Measurements from ENCODE around the gene RAB4A.

The RAB4A gene

DNA sequence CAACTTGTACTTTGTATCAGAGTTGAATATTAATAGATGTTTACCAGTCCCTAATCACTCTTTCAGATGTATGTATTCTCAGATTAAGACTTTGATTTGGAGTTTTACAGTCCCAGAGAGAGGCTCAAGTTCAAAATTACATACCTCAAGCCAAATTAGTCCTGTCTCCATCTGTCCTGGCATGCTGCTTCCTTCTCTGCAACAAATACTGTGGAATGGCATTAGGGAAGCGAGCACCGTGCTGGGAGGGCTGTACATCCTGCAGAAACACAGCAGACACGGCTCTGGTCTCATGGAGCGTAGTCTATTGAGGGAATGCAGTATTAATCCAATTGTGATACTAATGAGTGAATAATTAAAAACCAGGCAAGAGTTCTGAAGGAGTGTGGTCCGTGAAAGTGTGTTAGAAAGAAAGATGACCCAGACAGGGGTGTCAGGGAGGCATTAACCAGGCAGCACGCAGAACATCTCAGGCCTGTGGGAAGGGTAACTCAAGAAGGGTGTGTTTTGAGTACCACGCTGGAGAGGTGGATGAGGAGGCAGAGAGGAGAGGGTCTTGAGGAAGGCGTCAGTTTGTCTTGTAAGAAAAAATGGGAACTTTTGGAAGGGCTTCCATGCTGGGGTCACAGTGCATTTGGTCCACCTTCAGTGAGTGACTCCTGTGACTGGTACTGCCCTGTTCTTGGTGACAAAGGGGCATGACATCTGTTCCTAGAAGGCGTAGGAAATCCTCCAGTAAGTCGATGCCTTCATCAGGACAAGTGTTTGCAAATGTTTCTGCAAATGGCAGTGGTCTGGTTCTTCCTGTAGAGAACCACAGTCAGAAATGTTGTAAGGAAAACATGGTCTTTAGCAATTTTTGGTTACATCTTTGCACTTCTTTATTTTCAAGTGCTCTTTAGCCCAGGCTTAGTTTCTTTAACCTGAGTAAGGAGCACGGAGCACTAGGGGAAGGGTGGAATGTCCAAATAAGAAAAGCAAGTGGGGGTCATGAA lies 1.6 kb downstream of the RAB4A start:
- Mint-ChIP-seq H3K4me1 (ENCODE audit: low read depth) (peaks cover 42% of the 10 kb centered on the region), H3K9me3 (ENCODE audit: low read depth) (no peaks in the 10 kb centered on the region), H3K36me3 (peaks cover 2% of the 10 kb centered on the region), H3K27me3 (no peaks in the 10 kb centered on the region), H3K27ac (peak overlapping the region; percentile 93), H3K4me3 (peak overlapping the region; percentile 97)

GRCh38 chr1:229273507-229274232 lies 2.8 kb downstream of the RAB4A start:
- Mint-ChIP-seq H3K9me3 (ENCODE audit: low read depth) (no peaks in the 10 kb centered on the region), H3K4me3 (no peak overlapping the region), H3K36me3 (peaks cover 2% of the 10 kb centered on the region), H3K27ac (no peak overlapping the region), H3K4me1 (ENCODE audit: low read depth) (peaks cover 42% of the 10 kb centered on the region), H3K27me3 (no peaks in the 10 kb centered on the region)

DNA sequence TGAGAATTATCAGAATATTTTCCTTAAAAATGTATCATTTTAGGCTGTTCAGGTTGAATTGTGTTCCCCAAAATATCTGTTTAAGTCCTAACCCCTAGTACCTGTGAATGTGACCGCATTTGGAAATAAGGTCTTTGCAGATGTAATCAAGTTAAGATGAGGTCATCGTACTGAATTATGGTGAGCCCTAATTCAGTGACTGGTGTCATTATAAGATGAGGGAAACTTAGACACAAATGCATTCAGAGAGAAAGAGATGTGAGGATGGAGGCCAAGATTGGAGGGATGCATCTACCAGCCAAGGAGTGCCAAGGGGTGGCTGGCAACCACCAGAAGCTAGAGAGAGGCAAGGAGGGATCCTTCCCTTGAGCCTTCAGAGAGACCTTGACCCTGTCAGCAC lies 4.1 kb downstream of the RAB4A start:
- peaks cover 50% of the 10 kb centered on the region for H3K4me1 Mint-ChIP-seq (ENCODE audit: low read depth)
- peaks cover 2% of the 10 kb centered on the region for H3K36me3 Mint-ChIP-seq
- no peaks in the 10 kb centered on the region for H3K27me3 Mint-ChIP-seq
- no peak overlapping the region for H3K27ac Mint-ChIP-seq
- H3K4me3 Mint-ChIP-seq, result no peak overlapping the region
- no peaks in the 10 kb centered on the region for H3K9me3 Mint-ChIP-seq (ENCODE audit: low read depth)

DNA sequence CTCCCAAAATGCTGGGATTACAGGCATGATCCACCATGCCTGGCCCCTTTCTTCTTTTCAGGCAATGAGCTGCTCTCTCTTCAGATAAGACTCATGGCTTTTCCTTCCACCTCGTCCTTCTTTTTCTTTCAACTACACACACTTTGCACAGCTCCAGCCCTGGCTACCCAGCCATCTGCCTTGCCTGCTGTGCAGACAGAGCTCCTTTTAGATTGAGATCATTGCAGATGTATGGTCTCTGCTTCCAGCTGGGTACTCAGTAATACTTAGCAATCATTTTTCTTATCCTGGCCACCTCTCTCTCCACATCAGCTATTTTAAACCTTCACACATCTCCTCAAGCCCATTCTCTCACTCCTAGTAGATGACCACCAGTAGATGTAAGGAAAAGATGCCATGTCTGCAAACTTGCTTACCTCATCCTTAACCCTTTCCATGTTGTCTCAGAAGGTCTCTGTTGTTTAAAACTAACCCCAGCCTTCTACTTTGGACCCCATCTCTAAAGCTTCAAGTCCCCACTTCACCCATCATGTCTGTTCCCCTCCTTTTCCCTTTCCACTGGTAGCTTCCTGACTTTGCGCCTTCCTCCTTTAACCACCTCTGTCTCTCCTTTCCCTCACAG lies 7.3 kb downstream of the RAB4A start:
- Mint-ChIP-seq H3K27me3 (no peaks in the 10 kb centered on the region), H3K4me1 (ENCODE audit: low read depth) (peaks cover 60% of the 10 kb centered on the region), H3K36me3 (peaks cover 9% of the 10 kb centered on the region), H3K27ac (no peak overlapping the region), H3K9me3 (ENCODE audit: low read depth) (no peaks in the 10 kb centered on the region), H3K4me3 (no peak overlapping the region)

- H3K36me3 Mint-ChIP-seq, result peaks cover 9% of the 10 kb centered on the region
- H3K9me3 Mint-ChIP-seq (ENCODE audit: low read depth), result no peaks in the 10 kb centered on the region
- peaks cover 54% of the 10 kb centered on the region for H3K4me1 Mint-ChIP-seq (ENCODE audit: low read depth)
- no peak overlapping the region for H3K27ac Mint-ChIP-seq
- H3K27me3 Mint-ChIP-seq, result no peaks in the 10 kb centered on the region
- no peak overlapping the region for H3K4me3 Mint-ChIP-seq
Measured at GRCh38 chr1:229279242-229279641, 8.3 kb downstream of the RAB4A start.

DNA sequence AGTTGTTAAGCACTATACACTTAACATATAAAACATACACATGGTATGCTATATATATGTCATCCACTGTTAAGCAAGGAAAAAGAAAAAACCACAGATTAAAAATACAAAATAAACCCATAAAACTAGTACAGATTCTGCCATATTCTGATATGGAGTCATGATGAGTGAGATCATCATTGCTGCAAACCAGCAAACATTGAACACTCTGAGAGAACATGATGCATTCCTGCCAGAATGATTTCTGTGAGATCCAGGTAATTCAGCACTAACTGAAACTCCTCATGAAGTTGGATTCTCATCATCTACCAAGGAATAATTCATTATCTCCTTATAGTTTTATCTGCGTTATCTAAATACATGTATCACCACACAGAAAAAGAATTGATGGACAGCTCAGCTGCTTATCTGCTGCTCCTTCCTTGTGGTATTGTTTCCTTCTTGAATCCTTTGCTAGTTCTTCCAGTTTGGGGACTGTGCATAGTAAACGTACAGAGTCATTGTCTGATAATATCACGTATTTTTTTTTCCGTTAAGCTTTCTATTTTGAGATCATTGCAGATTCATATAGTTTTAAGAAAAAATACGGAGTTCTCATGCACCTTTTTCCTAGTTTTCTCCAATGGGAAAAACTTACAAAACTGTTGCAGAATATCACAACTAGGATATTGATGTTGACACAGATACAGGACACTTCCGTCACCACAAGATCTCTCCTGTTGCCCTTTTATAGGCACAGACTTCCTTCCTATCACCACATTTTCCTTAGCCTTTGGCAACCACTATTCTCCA lies 9.3 kb downstream of the RAB4A start:
- Mint-ChIP-seq H3K4me3 (no peak overlapping the region), H3K27me3 (no peaks in the 10 kb centered on the region), H3K4me1 (ENCODE audit: low read depth) (peaks cover 51% of the 10 kb centered on the region), H3K9me3 (ENCODE audit: low read depth) (no peaks in the 10 kb centered on the region), H3K27ac (no peak overlapping the region), H3K36me3 (peaks cover 10% of the 10 kb centered on the region)

DNA sequence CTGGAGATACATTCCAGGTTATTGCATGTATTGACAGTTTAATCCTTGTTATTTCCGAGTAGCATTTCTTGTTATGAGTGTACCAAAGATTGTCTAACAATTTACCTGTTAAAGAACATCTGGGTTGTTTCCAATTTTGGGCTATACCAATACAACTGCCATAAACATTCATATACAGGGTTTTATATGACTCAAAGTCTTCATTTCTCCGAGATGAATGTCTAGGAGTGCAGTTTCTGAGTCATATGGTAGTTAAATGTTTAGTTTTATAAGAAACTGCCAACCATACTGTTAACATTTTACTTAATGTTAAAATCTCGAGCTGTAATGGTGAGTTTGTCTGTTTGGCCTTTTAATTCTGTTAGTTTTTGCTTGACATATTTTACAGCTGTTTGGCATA lies 10.0 kb downstream of the RAB4A start:
- Mint-ChIP-seq H3K27ac (no peak overlapping the region), H3K27me3 (no peaks in the 10 kb centered on the region), H3K36me3 (peaks cover 10% of the 10 kb centered on the region), H3K9me3 (ENCODE audit: low read depth) (no peaks in the 10 kb centered on the region), H3K4me1 (ENCODE audit: low read depth) (peaks cover 53% of the 10 kb centered on the region), H3K4me3 (no peak overlapping the region)

DNA sequence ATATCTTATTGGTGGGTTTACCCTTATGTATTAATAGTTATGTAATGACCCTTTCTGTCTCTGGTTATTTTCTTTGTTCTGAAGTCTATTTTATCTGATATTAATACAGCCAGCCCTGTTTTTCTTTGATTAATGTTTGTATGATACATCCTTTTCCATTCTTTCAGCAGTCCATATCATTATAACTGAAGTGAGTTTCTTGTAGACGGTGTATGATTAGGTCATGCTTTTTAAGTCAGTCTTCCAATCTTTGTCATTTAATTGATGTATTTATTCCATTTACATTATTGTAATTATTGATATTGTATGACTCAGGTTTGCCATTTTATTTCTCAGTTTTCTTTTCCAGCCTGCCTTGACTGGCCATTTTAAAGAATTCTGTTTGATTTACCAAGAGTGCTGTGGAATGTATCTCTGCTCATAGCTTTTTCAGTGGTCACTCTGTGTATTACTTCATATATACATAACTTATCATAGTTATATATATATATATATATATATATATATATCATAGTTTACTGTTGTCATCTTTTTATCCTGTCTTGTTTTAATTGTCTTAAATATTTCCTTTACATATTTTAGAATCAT lies 10.5 kb downstream of the RAB4A start:
- Mint-ChIP-seq H3K4me1 (ENCODE audit: low read depth) (peaks cover 50% of the 10 kb centered on the region), H3K27ac (no peak overlapping the region), H3K36me3 (peaks cover 10% of the 10 kb centered on the region), H3K9me3 (ENCODE audit: low read depth) (no peaks in the 10 kb centered on the region), H3K27me3 (no peaks in the 10 kb centered on the region), H3K4me3 (no peak overlapping the region)

GRCh38 chr1:229282295-229282823 lies 11.4 kb downstream of the RAB4A start:
- H3K9me3 Mint-ChIP-seq (ENCODE audit: low read depth), result no peaks in the 10 kb centered on the region
- peaks cover 54% of the 10 kb centered on the region for H3K4me1 Mint-ChIP-seq (ENCODE audit: low read depth)
- H3K27me3 Mint-ChIP-seq, result no peaks in the 10 kb centered on the region
- H3K36me3 Mint-ChIP-seq, result peaks cover 15% of the 10 kb centered on the region
- H3K27ac Mint-ChIP-seq, result no peak overlapping the region
- H3K4me3 Mint-ChIP-seq, result no peak overlapping the region

DNA sequence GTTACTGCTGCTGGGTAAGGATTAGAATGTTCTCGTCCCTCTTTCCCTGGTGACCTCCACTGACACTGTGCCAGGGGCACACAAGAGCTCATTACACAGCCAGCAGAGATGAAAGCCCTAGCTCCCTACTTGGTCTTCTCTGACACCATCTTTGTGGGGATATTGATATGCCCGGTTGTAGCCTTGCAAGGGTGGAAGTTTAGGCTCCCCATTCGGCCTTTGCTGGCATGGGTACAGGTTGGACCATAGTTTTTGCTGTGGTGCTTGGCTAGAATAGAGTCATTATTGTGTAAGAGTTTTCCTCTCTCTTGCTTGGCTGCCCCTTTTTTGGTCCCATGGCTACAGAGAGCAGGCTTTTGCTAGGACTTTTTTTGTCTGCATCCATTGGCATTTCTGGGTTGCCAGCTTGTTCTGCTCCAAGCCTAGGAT lies 12.3 kb downstream of the RAB4A start:
- Mint-ChIP-seq H3K27ac (no peak overlapping the region), H3K27me3 (no peaks in the 10 kb centered on the region), H3K4me3 (no peak overlapping the region), H3K36me3 (peaks cover 15% of the 10 kb centered on the region), H3K4me1 (ENCODE audit: low read depth) (peaks cover 57% of the 10 kb centered on the region), H3K9me3 (ENCODE audit: low read depth) (no peaks in the 10 kb centered on the region)

GRCh38 chr1:229284887-229285286 lies 14.0 kb downstream of the RAB4A start:
- Mint-ChIP-seq H3K27ac (no peak overlapping the region), H3K27me3 (no peaks in the 10 kb centered on the region), H3K36me3 (peaks cover 22% of the 10 kb centered on the region), H3K9me3 (ENCODE audit: low read depth) (no peaks in the 10 kb centered on the region), H3K4me1 (ENCODE audit: low read depth) (peaks cover 50% of the 10 kb centered on the region), H3K4me3 (no peak overlapping the region)

- no peaks in the 10 kb centered on the region for H3K9me3 Mint-ChIP-seq (ENCODE audit: low read depth)
- no peak overlapping the region for H3K27ac Mint-ChIP-seq
- peaks cover 45% of the 10 kb centered on the region for H3K4me1 Mint-ChIP-seq (ENCODE audit: low read depth)
- no peaks in the 10 kb centered on the region for H3K27me3 Mint-ChIP-seq
- peaks cover 25% of the 10 kb centered on the region for H3K36me3 Mint-ChIP-seq
- H3K4me3 Mint-ChIP-seq, result no peak overlapping the region
Measured at GRCh38 chr1:229285440-229285839, 14.5 kb downstream of the RAB4A start.

DNA sequence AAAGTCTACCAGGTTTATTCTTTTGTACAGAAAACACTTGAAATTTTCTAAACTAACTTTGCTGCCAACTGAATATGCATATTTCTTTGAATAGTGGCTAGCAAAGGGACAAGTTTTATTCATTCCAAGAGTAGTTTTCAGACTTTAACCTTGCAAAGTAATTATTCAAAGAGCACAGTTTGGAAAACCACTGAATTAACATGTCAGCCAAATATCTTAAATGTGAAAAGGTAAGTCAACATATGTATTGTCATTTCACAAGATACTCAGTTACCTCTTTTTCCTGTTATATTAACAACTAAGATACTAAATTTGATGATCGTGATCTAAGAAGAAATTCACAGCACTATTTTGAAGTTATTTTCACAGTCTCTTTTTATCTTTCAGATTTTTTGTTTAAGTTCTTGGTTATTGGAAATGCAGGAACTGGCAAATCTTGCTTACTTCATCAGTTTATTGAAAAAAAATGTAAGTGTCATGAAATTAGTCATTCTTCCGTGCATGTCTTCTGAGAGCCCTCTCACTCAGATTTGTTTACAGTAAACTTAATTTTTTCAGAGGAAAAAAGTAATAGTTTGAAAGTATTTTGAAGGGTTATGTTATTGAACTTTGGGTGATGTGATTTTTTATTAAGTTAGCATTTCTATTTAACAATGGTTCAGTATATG lies 15.3 kb downstream of the RAB4A start:
- peaks cover 33% of the 10 kb centered on the region for H3K36me3 Mint-ChIP-seq
- peaks cover 38% of the 10 kb centered on the region for H3K4me1 Mint-ChIP-seq (ENCODE audit: low read depth)
- peaks cover 7% of the 10 kb centered on the region for H3K9me3 Mint-ChIP-seq (ENCODE audit: low read depth)
- no peak overlapping the region for H3K27ac Mint-ChIP-seq
- no peak overlapping the region for H3K4me3 Mint-ChIP-seq
- H3K27me3 Mint-ChIP-seq, result no peaks in the 10 kb centered on the region

All from activated naive CD8-positive, alpha-beta T cell (primary cell).